CD4-positive, alpha-beta T cell treated with Interferon alpha-2 for 1 hour (primary cell): ENCODE measurements around the gene CD163.
"Not testable (repeated sequence)": the region's sequence is repeated elsewhere in the genome, so short reads cannot be mapped to it uniquely, and the experiment has no call there.

ENCODE experiments used
- DNase-seq, 2 donors: peaks; one replicate each; pipeline ENCODE4 v3.0.0-alpha.2; 2020 to 2022

The CD163 gene

GRCh38 chr12:7503686-7504415 is at the start of gene CD163:
CD163 (minus strand) TSS chr12:7503777; CDS start chr12:7503690, 87 bp downstream.
- DNase-seq: no peak

GRCh38 chr12:7542813-7543212 is 39.2 kb upstream of the CD163 start:
- no peak for DNase-seq

DNA sequence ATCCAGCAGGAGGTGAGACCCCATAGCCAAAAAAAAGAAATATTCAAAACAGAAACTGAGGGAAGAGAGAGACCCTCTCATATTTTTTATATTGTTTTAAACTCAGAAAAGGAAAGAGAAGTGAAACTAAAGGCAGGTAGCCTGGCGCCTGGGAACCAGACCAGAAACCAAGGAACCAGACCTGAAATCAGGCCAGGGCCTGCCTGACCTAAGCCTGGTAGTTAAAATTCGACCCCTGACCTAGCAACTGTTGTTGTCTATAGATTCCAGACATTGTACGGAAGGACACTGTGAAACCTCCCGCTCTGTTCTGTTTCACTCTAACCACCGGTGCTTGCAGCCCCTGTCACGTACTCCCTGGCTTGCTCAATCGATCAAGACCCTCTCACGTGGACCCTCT is 38.5 kb upstream of the CD163 start:
- no peak for DNase-seq

GRCh38 chr12:7514416-7514815 is 10.8 kb upstream of the CD163 start:
- no peak for DNase-seq

DNA sequence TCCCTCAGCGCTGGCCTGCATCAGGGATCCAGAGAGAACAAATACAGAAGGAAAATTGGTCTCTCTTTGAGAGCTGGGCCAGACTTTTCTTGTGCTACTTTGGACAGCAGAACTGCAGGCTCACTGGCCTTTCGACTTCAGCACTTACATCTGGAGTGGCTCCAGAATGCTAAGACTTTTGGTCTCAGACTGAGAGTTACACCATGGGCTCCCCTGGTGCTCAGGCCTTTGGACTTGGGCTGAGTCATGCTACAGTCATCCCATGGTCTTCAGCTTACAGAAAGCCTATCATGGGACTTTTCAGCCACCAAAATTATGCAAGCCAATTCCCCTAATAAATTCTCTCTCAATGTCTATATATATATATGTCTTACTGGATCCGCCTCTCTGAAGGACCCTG is 9.0 kb upstream of the CD163 start:
- DNase-seq: peak in 1 of 2 donors; percentile 43

GRCh38 chr12:7509793-7510470 is 6.4 kb upstream of the CD163 start:
- not testable (repeated sequence) for DNase-seq

GRCh38 chr12:7502612-7503011 is 965 bp downstream of the CD163 start:
- DNase-seq: no peak

DNA sequence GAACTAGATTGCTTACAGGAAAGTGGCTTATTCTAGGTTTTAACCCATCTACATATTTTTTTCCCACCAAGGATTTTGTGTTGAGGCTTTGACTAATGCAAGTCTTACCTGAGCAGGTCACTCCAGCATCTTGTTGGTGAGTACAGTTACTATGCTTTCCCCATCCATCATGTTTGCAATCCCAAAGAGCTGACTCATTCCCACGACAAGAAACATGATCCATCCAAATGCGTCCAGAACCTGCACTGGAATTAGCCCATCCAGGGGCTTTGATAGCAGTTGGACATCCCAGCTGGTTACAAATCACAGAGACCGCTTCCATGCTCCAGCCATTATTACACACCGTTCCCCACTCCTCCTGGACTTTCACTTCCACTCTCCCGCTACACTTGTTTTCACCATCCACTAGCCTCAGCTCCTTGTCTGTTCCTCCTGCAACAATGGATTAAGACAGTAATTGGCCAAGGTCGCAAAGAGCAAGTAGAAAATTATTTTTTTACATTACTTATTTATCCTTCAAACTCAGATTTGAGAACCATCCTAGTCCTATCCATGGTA is 2.5 kb downstream of the CD163 start:
- DNase-seq: no peak

GRCh38 chr12:7499636-7500035 is 3.9 kb downstream of the CD163 start:
- DNase-seq: no peak

DNA sequence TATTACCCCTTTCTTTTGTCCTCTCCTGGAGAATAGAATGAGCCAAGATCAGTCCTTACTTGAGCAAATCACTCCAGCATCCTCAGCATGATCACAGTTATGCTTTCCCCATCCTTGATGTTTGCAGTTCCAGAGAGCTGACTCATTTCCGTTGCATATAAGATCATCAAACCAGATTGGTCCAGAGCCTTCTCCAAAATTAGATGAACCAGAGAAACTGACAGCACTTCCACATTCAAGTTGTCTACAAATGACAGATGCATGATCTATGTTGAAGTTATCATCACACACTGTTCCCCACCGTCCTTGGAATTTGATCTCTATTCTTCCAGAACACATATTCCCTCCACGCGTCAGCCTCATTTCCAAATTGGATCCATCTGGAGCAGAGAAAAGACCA is 4.8 kb downstream of the CD163 start:
- DNase-seq: peak; percentile 3 to 6

DNA sequence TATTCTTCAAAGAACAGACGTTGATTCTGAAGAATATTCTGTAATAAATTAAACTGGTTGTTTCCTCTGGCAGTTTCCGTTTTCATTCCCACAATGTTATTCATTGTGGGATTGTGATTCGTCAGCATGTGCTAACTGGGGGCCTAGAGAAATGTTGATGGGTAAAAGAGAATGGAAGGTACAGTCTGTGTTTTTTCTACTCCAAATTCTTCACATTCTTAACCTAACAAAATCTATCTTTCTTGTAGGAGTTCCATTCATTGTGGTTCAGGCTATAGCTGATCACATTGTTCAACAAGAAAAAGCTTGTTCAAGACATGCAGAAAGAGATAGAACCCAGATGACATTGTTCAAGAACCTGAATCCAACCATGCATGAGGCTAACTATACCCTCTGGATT is 5.9 kb downstream of the CD163 start:
- no peak for DNase-seq

GRCh38 chr12:7496451-7496850 is 7.1 kb downstream of the CD163 start:
- no peak for DNase-seq

DNA sequence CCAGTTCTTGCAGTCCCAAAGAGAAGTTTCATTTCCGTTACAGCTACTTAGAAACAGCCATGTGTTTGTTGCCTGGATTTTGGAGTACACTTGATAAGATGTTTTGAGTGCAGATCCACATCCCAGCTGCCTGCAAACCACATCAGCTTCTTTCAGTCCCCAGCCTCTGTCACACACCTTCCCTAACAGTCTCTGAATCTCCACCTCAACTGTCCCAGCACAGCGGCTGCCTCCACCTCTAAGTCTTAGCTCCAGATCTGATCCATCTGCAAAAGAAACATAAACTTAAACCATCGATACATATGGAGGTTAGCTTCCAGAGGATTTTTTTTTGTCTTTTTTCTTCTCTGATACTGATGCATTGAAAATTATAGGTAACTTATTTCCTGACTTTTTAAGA is 8.4 kb downstream of the CD163 start:
- DNase-seq: no peak

- DNase-seq: no peak
Observed at GRCh38 chr12:7493006-7493405, 10.6 kb downstream of the CD163 start.

DNA sequence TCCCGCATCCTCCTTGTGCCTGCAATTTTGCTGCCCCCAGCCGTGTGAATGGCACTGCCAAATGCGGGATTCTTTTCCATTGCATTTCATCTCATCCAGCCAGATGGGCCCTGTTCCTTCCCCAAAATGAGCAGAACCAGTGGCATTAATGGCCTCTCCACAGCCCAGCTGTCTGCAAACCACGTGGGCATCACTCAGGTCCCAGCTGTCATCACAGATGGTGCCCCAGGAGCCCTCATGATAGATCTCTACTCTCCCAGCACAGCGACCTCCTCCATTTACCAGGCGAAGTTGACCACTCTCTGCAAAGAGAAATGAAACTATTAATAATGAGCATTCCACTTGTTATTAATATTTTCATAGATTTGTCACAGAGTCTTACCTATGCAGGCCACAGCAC is 17.1 kb downstream of the CD163 start:
- DNase-seq: no peak

GRCh38 chr12:7485095-7485494 is 18.5 kb downstream of the CD163 start:
- no peak for DNase-seq

GRCh38 chr12:7483343-7483742 is 20.2 kb downstream of the CD163 start:
- DNase-seq: no peak

GRCh38 chr12:7479771-7480170 is 23.8 kb downstream of the CD163 start:
- DNase-seq: no peak

- no peak for DNase-seq
Observed at GRCh38 chr12:7472060-7472459, 31.5 kb downstream of the CD163 start.

GRCh38 chr12:7460375-7461259 is 43.0 kb downstream of the CD163 start:
- peak; percentile 21 to 31 for DNase-seq

DNA sequence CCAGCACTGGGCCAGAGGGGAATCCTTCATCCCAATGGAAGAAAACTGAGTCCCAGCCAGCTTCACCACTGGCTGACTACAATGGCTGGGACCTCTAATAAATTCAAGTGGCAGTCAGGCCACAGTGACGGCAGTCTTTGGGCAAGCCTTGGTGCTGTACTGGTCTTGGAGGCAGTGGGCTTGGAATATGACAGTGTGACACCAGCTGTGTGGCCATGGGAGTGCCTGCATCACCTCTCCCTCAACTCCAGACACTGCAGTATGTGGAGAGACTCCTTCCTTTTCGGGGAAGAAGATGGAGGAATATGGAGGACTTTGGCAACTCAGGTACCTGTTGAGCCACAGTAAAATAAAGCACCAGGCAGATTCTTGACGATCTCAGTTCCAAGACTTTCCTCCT is 43.6 kb downstream of the CD163 start:
- no peak for DNase-seq

- DNase-seq: no peak
Observed at GRCh38 chr12:7451756-7452155, 51.8 kb downstream of the CD163 start.

DNA sequence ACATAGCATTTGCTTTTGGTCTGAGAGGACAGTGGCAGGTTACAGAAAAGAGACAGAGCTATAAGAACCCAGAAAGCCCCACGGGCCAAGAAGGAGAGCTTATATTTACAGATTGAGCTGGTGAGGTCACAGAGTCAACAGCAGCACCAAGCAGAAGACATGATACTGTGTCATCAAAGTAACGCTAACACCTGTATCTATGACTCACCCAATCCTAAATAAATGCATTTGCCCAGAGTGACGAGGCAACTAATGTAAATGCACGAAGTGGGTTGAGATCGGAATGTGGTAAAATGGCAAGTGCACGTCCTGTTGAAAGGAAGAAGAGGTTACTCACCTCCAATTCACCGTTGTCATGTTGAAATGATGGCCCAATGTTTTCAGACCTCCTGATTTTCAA is 52.9 kb downstream of the CD163 start:
- no peak for DNase-seq
